HepG2 (cell line): Measurements from ENCODE around the gene RAB20.

Experiments
- EP300 ChIP-seq, 3 experiments: sonication (generic) in 1 of 3; formaldehyde crosslinking in 1 of 3; IDR thresholded peaks; 2 replicates each; pipeline versions ENCODE4 v1.5.1 to v1.6.1; 2011 to 2020; ENCODE audit warnings: low read depth in 2 of 3, low read length in 2 of 3, borderline replicate concordance in 1 of 3, improper control_type of control experiment in 1 of 3, mild to moderate bottlenecking in 1 of 3, missing genetic modification reagents in 1 of 3, moderate library complexity in 1 of 3
- EZH2 ChIP-seq: conservative IDR thresholded peaks from 2 replicates; pipeline ENCODE4 v1.6.1; 2012; ENCODE audit warnings: mild to moderate bottlenecking, low read depth, low read length, moderate library complexity
- MAFF ChIP-seq: IDR thresholded peaks from 2 replicates; pipeline ENCODE4 v1.6.1; 2011; ENCODE audit warnings: low read depth, low read length, improper control_type of control experiment
- MAX ChIP-seq: IDR thresholded peaks from 2 replicates; pipeline ENCODE4 v1.6.1; 2012; ENCODE audit warnings: inconsistent platforms
- RBFOX2 ChIP-seq: fragments of 200-400 bp; formaldehyde crosslinking; IDR thresholded peaks from 2 replicates; pipeline ENCODE4 v1.6.1; 2017; ENCODE audit warnings: low read depth, mild to moderate bottlenecking, low read length
- SP2 ChIP-seq: sonication (generic); formaldehyde crosslinking; IDR thresholded peaks from 2 replicates; pipeline ENCODE4 v1.5.1; 2020; ENCODE audit warnings: mild to moderate bottlenecking, missing genetic modification reagents
- TBP ChIP-seq: sonication (generic); formaldehyde crosslinking; IDR thresholded peaks from 2 replicates; pipeline ENCODE4 v1.5.0; 2020; ENCODE audit warnings: missing genetic modification reagents
- ZNF407 ChIP-seq: sonication (generic); formaldehyde crosslinking; IDR thresholded peaks from one replicate; pipeline ENCODE4 v1.5.1; 2020; ENCODE audit warnings: mild to moderate bottlenecking, missing genetic modification reagents; ENCODE audit errors: not compliant biosample characterization
- ZNF512 ChIP-seq: sonication (generic); formaldehyde crosslinking; IDR thresholded peaks from 2 replicates; pipeline ENCODE4 v1.4.0; 2020; ENCODE audit warnings: mild to moderate bottlenecking, missing genetic modification reagents
- ZNF530 ChIP-seq: sonication (generic); formaldehyde crosslinking; IDR thresholded peaks from 2 replicates; pipeline ENCODE4 v1.5.0; 2020; ENCODE audit warnings: low read depth, mild to moderate bottlenecking, missing genetic modification reagents
- ZNF644 ChIP-seq: IDR thresholded peaks from 2 replicates; pipeline ENCODE4 v1.6.1; 2016; ENCODE audit warnings: low read depth
- TF ChIP-seq, protein P1 (sequence below): sonication (generic); formaldehyde crosslinking; IDR thresholded peaks from 2 replicates; pipeline ENCODE4 v1.5.0; 2020; ENCODE audit warnings: missing genetic modification reagents
- TF ChIP-seq, protein P2 (sequence below): IDR thresholded peaks from 2 replicates; pipeline ENCODE4 v1.6.1; 2012; ENCODE audit warnings: low read length, improper control_type of control experiment

- no peak for TF ChIP-seq ZNF512
- TF ChIP-seq, protein P1, sequence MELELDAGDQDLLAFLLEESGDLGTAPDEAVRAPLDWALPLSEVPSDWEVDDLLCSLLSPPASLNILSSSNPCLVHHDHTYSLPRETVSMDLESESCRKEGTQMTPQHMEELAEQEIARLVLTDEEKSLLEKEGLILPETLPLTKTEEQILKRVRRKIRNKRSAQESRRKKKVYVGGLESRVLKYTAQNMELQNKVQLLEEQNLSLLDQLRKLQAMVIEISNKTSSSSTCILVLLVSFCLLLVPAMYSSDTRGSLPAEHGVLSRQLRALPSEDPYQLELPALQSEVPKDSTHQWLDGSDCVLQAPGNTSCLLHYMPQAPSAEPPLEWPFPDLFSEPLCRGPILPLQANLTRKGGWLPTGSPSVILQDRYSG (CRISPR knock-in tag), result no peak
- no peak for TF ChIP-seq EP300 (IDR thresholded peaks at IDR 0.05; ENCODE audit: low read depth in 2 of 2, low read length in 2 of 2)
- TF ChIP-seq EP300 (CRISPR knock-in tag; IDR thresholded peaks at IDR 0.05; ENCODE audit: borderline replicate concordance), result no peak
- TF ChIP-seq ZNF407 (CRISPR knock-in tag), result no peak
- TF ChIP-seq ZNF644 (CRISPR knock-in tag), result no peak
- TF ChIP-seq, protein P2, sequence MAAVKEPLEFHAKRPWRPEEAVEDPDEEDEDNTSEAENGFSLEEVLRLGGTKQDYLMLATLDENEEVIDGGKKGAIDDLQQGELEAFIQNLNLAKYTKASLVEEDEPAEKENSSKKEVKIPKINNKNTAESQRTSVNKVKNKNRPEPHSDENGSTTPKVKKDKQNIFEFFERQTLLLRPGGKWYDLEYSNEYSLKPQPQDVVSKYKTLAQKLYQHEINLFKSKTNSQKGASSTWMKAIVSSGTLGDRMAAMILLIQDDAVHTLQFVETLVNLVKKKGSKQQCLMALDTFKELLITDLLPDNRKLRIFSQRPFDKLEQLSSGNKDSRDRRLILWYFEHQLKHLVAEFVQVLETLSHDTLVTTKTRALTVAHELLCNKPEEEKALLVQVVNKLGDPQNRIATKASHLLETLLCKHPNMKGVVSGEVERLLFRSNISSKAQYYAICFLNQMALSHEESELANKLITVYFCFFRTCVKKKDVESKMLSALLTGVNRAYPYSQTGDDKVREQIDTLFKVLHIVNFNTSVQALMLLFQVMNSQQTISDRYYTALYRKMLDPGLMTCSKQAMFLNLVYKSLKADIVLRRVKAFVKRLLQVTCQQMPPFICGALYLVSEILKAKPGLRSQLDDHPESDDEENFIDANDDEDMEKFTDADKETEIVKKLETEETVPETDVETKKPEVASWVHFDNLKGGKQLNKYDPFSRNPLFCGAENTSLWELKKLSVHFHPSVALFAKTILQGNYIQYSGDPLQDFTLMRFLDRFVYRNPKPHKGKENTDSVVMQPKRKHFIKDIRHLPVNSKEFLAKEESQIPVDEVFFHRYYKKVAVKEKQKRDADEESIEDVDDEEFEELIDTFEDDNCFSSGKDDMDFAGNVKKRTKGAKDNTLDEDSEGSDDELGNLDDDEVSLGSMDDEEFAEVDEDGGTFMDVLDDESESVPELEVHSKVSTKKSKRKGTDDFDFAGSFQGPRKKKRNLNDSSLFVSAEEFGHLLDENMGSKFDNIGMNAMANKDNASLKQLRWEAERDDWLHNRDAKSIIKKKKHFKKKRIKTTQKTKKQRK, result no peak
- TF ChIP-seq ZNF530 (CRISPR knock-in tag), result no peak
- TF ChIP-seq MAFF, result no peak
- no peak for TF ChIP-seq MAX
- no peak for TF ChIP-seq TBP (CRISPR knock-in tag)
- TF ChIP-seq EZH2, result no peak
- TF ChIP-seq RBFOX2, result no peak
- no peak for TF ChIP-seq SP2 (CRISPR knock-in tag)
These were observed 83.7 kb downstream of the RAB20 start for GRCh38 chr13:110477706-110478245.
